ENCODE results near the gene FARP1.
A peak's percentile ranks its signal among the peaks of the same experiment; 100 is the strongest.

FARP1 gene

GRCh38 chr13:98345107-98345935, 202.4 kb downstream of the FARP1 start:
- POLR2A ChIA-PET: no interaction called here
- no peak for TF ChIP-seq CTCF (IDR thresholded peaks at IDR 0.05; ENCODE audit: control extremely low read depth, extremely low read depth, low read depth, missing control alignments)
- DNase-seq (ENCODE audit: extremely low spot score): no peak
- CTCF ChIA-PET: no interaction called here

- no peak for DNase-seq (ENCODE audit: extremely low spot score)
- ChIA-PET POLR2A (no interaction called here), CTCF (no interaction called here)
- no peak for TF ChIP-seq CTCF (IDR thresholded peaks at IDR 0.05; ENCODE audit: control extremely low read depth, extremely low read depth, low read depth, missing control alignments)
Observed at GRCh38 chr13:98346904-98347636, 204.2 kb downstream of the FARP1 start.

GRCh38 chr13:98347756-98348155, 204.9 kb downstream of the FARP1 start:
- TF ChIP-seq CTCF (IDR thresholded peaks at IDR 0.05; ENCODE audit: control extremely low read depth, extremely low read depth, low read depth, missing control alignments): no peak
- DNase-seq (ENCODE audit: extremely low spot score): no peak
- ChIA-PET CTCF (no interaction called here), POLR2A (no interaction called here)

GRCh38 chr13:98348466-98349200, 205.7 kb downstream of the FARP1 start:
- ChIA-PET CTCF (interaction anchor here (2.0 kb wide), 1 partner anchor 9 kb away, joined by 5 read pairs; no protein-coding TSS in a partner anchor), POLR2A (no interaction called here)
- no peak for DNase-seq (ENCODE audit: extremely low spot score)
- no peak for TF ChIP-seq CTCF (IDR thresholded peaks at IDR 0.05; ENCODE audit: control extremely low read depth, extremely low read depth, low read depth, missing control alignments)

- ChIA-PET CTCF (interaction anchor here (1.5 to 2.0 kb wide), 2 partner anchors 10 to 72 kb away, joined by 3 to 5 read pairs; no protein-coding TSS in a partner anchor), POLR2A (no interaction called here)
- DNase-seq (ENCODE audit: extremely low spot score): peak; percentile 25
Observed at GRCh38 chr13:98349731-98350305, 206.9 kb downstream of the FARP1 start.

More at GRCh38 chr13:98349731-98350305, 206.9 kb downstream of the FARP1 start:
- peak; percentile 4 for TF ChIP-seq CTCF (IDR thresholded peaks at IDR 0.05; ENCODE audit: control extremely low read depth, extremely low read depth, low read depth, missing control alignments)
